HEK293 (cell line): ENCODE results near the gene PPP1R12C.
A peak's percentile ranks its signal among the peaks of the same experiment; 100 is the strongest.

ENCODE experiments used
- KLF16 ChIP-seq: fragments of 450-650 bp; formaldehyde crosslinking; IDR thresholded peaks from 2 replicates; pipeline ENCODE4 v1.5.1; 2017; ENCODE audit warnings: missing biosample characterization, missing genetic modification characterization
- MYNN ChIP-seq: fragments of 450-650 bp; formaldehyde crosslinking; IDR thresholded peaks from 2 replicates; pipeline ENCODE4 v1.5.1; 2016; ENCODE audit warnings: missing biosample characterization, missing genetic modification characterization, borderline replicate concordance
- PRDM10 ChIP-seq: fragments of 450-650 bp; formaldehyde crosslinking; IDR thresholded peaks from 2 replicates; pipeline ENCODE4 v1.5.1; 2016; ENCODE audit warnings: missing biosample characterization, missing genetic modification characterization
- SCRT2 ChIP-seq: fragments of 450-650 bp; formaldehyde crosslinking; IDR thresholded peaks from 2 replicates; pipeline ENCODE4 v1.5.1; 2016; ENCODE audit warnings: missing biosample characterization, missing genetic modification characterization
- ZBTB11 ChIP-seq: fragments of 450-650 bp; formaldehyde crosslinking; conservative IDR thresholded peaks from 2 replicates; pipeline ENCODE4 v1.5.1; 2016; ENCODE audit warnings: low read depth, missing biosample characterization, missing genetic modification characterization
- ZBTB7A ChIP-seq: fragments of 450-650 bp; formaldehyde crosslinking; IDR thresholded peaks from 2 replicates; pipeline ENCODE4 v1.5.1; 2016; ENCODE audit warnings: low read depth, missing biosample characterization, missing genetic modification characterization
- ZEB2 ChIP-seq: fragments of 450-650 bp; formaldehyde crosslinking; IDR thresholded peaks from 2 replicates; pipeline ENCODE4 v1.5.1; 2016; ENCODE audit warnings: missing biosample characterization, missing genetic modification characterization
- ZFP69B ChIP-seq: fragments of 450-650 bp; formaldehyde crosslinking; IDR thresholded peaks from 2 replicates; pipeline ENCODE4 v1.5.1; 2016; ENCODE audit warnings: missing biosample characterization, missing genetic modification characterization
- ZNF140 ChIP-seq: fragments of 450-650 bp; formaldehyde crosslinking; IDR thresholded peaks from 2 replicates; pipeline ENCODE4 v1.5.1; 2016; ENCODE audit warnings: missing biosample characterization, missing genetic modification characterization
- ZNF239 ChIP-seq: fragments of 450-650 bp; formaldehyde crosslinking; IDR thresholded peaks from 2 replicates; pipeline ENCODE4 v1.5.1; 2016; ENCODE audit warnings: missing biosample characterization, missing genetic modification characterization
- ZNF280C ChIP-seq: fragments of 450-650 bp; formaldehyde crosslinking; IDR thresholded peaks from 2 replicates; pipeline ENCODE4 v1.5.1; 2016; ENCODE audit warnings: missing biosample characterization, missing genetic modification characterization
- ZNF350 ChIP-seq: fragments of 450-650 bp; formaldehyde crosslinking; IDR thresholded peaks from 2 replicates; pipeline ENCODE4 v1.5.0; 2017; ENCODE audit warnings: missing biosample characterization, mild to moderate bottlenecking, missing genetic modification characterization
- ZNF391 ChIP-seq: fragments of 450-650 bp; formaldehyde crosslinking; IDR thresholded peaks from 2 replicates; pipeline ENCODE4 v1.5.1; 2016; ENCODE audit warnings: low read depth, missing biosample characterization, missing genetic modification characterization, borderline replicate concordance
- ZNF416 ChIP-seq: fragments of 450-650 bp; formaldehyde crosslinking; IDR thresholded peaks from 2 replicates; pipeline ENCODE4 v1.5.1; 2016; ENCODE audit warnings: missing biosample characterization, missing genetic modification characterization
- ZNF768 ChIP-seq: fragments of 450-650 bp; formaldehyde crosslinking; IDR thresholded peaks from 2 replicates; pipeline ENCODE4 v1.5.1; 2018; ENCODE audit warnings: missing biosample characterization, mild to moderate bottlenecking, missing genetic modification characterization
- ZNF837 ChIP-seq: fragments of 450-650 bp; formaldehyde crosslinking; IDR thresholded peaks from 2 replicates; pipeline ENCODE4 v1.5.1; 2016; ENCODE audit warnings: missing biosample characterization, missing genetic modification characterization
- TF ChIP-seq, protein P1 (sequence below): fragments of 450-650 bp; formaldehyde crosslinking; IDR thresholded peaks from 2 replicates; pipeline ENCODE4 v1.5.1; 2016; ENCODE audit warnings: missing biosample characterization, missing genetic modification characterization
- TF ChIP-seq, protein P2 (sequence below): fragments of 450-650 bp; formaldehyde crosslinking; IDR thresholded peaks from 2 replicates; pipeline ENCODE4 v1.5.1; 2016; ENCODE audit warnings: missing biosample characterization, missing genetic modification characterization, borderline replicate concordance
- TF ChIP-seq, protein P3 (sequence below): fragments of 450-650 bp; formaldehyde crosslinking; optimal IDR thresholded peaks from 2 replicates; pipeline ENCODE3; 2016; ENCODE audit warnings: missing biosample characterization, mild to moderate bottlenecking, missing genetic modification characterization

The PPP1R12C gene

DNA sequence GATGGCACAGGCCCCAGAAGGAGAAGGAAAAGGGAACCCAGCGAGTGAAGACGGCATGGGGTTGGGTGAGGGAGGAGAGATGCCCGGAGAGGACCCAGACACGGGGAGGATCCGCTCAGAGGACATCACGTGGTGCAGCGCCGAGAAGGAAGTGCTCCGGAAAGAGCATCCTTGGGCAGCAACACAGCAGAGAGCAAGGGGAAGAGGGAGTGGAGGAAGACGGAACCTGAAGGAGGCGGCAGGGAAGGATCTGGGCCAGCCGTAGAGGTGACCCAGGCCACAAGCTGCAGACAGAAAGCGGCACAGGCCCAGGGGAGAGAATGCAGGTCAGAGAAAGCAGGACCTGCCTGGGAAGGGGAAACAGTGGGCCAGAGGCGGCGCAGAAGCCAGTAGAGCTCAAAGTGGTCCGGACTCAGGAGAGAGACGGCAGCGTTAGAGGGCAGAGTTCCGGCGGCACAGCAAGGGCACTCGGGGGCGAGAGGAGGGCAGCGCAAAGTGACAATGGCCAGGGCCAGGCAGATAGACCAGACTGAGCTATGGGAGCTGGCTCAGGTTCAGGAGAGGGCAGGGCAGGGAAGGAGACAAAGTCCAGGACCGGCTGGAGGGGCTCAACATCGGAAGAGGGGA lies 1.1 kb downstream of the PPP1R12C start (continued):
- no peak for TF ChIP-seq ZEB2 (tag by site-specific recombination)
- TF ChIP-seq, protein P1, sequence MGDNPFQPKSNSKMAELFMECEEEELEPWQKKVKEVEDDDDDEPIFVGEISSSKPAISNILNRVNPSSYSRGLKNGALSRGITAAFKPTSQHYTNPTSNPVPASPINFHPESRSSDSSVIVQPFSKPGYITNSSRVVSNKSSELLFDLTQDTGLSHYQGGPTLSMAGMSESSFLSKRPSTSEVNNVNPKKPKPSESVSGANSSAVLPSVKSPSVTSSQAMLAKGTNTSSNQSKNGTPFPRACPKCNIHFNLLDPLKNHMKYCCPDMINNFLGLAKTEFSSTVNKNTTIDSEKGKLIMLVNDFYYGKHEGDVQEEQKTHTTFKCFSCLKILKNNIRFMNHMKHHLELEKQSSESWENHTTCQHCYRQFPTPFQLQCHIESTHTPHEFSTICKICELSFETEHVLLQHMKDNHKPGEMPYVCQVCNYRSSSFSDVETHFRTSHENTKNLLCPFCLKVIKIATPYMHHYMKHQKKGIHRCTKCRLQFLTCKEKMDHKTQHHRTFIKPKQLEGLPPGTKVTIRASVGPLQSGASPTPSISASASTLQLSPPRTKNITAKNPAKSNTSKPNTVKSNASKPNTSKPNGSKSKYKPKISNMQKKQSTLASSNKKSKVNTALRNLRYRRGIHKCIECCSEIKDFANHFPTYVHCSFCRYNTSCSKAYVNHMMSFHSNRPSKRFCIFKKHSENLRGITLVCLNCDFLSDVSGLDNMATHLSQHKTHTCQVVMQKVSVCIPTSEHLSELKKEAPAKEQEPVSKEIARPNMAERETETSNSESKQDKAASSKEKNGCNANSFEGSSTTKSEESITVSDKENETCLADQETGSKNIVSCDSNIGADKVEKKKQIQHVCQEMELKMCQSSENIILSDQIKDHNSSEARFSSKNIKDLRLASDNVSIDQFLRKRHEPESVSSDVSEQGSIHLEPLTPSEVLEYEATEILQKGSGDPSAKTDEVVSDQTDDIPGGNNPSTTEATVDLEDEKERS: no peak
- TF ChIP-seq ZBTB7A: no peak
- TF ChIP-seq ZNF140 (tag by site-specific recombination): no peak
- TF ChIP-seq MYNN (tag by site-specific recombination): no peak
- TF ChIP-seq ZNF768: no peak; the same call in 1 of the 2 replicates
- no peak for TF ChIP-seq ZNF416 (tag by site-specific recombination)
- TF ChIP-seq, protein P2, sequence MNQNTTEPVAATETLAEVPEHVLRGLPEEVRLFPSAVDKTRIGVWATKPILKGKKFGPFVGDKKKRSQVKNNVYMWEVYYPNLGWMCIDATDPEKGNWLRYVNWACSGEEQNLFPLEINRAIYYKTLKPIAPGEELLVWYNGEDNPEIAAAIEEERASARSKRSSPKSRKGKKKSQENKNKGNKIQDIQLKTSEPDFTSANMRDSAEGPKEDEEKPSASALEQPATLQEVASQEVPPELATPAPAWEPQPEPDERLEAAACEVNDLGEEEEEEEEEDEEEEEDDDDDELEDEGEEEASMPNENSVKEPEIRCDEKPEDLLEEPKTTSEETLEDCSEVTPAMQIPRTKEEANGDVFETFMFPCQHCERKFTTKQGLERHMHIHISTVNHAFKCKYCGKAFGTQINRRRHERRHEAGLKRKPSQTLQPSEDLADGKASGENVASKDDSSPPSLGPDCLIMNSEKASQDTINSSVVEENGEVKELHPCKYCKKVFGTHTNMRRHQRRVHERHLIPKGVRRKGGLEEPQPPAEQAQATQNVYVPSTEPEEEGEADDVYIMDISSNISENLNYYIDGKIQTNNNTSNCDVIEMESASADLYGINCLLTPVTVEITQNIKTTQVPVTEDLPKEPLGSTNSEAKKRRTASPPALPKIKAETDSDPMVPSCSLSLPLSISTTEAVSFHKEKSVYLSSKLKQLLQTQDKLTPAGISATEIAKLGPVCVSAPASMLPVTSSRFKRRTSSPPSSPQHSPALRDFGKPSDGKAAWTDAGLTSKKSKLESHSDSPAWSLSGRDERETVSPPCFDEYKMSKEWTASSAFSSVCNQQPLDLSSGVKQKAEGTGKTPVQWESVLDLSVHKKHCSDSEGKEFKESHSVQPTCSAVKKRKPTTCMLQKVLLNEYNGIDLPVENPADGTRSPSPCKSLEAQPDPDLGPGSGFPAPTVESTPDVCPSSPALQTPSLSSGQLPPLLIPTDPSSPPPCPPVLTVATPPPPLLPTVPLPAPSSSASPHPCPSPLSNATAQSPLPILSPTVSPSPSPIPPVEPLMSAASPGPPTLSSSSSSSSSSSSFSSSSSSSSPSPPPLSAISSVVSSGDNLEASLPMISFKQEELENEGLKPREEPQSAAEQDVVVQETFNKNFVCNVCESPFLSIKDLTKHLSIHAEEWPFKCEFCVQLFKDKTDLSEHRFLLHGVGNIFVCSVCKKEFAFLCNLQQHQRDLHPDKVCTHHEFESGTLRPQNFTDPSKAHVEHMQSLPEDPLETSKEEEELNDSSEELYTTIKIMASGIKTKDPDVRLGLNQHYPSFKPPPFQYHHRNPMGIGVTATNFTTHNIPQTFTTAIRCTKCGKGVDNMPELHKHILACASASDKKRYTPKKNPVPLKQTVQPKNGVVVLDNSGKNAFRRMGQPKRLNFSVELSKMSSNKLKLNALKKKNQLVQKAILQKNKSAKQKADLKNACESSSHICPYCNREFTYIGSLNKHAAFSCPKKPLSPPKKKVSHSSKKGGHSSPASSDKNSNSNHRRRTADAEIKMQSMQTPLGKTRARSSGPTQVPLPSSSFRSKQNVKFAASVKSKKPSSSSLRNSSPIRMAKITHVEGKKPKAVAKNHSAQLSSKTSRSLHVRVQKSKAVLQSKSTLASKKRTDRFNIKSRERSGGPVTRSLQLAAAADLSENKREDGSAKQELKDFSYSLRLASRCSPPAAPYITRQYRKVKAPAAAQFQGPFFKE: no peak
- peak; percentile 60 for TF ChIP-seq KLF16 (tag by site-specific recombination)
- TF ChIP-seq ZNF239 (tag by site-specific recombination): no peak
- TF ChIP-seq SCRT2 (tag by site-specific recombination): no peak
- peak; percentile 94 for TF ChIP-seq ZBTB11
- TF ChIP-seq, protein P3, sequence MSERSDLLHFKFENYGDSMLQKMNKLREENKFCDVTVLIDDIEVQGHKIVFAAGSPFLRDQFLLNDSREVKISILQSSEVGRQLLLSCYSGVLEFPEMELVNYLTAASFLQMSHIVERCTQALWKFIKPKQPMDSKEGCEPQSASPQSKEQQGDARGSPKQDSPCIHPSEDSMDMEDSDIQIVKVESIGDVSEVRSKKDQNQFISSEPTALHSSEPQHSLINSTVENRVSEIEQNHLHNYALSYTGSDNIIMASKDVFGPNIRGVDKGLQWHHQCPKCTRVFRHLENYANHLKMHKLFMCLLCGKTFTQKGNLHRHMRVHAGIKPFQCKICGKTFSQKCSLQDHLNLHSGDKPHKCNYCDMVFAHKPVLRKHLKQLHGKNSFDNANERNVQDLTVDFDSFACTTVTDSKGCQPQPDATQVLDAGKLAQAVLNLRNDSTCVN: peak; percentile 25
- TF ChIP-seq ZNF350 (tag by site-specific recombination): no peak
- no peak for TF ChIP-seq ZNF391
- TF ChIP-seq ZFP69B: no peak
- TF ChIP-seq PRDM10 (tag by site-specific recombination): 0 out of 2 replicates have a peak, but pooled peaks have one; percentile 17
- no peak for TF ChIP-seq ZNF837 (tag by site-specific recombination)
- no peak for TF ChIP-seq ZNF280C (tag by site-specific recombination)
